Measurements from ENCODE around the gene ELMO1.

- no peak for TF ChIP-seq POLR2A (IDR thresholded peaks at IDR 0.05; ENCODE audit: low read depth, low read length)
- TF ChIP-seq TAF1 (IDR thresholded peaks at IDR 0.05; ENCODE audit: borderline replicate concordance, low read depth, low read length), result no peak
- no peak for TF ChIP-seq POLR2AphosphoS5 (IDR thresholded peaks at IDR 0.05; ENCODE audit: low read depth, low read length)
These were observed 488.6 kb downstream of the ELMO1 start for GRCh38 chr7:36960105-36960504.

All from GM12892 (cell line).